B cell (primary cell): Measurements from ENCODE around the gene ZACN. TPM values are rescaled to one million over a fixed set of nuclear protein-coding genes. Genes with fewer than 3 reads are reported as not detected.

ENCODE experiments used
- ATAC-seq: fragments of 200-7000 bp; cut with Tn5 transposase; one replicate; pipeline ENCODE4 v1.10.0; 2021; ENCODE audit warnings: low read depth, mild to moderate bottlenecking, moderate number of reproducible peaks, moderate library complexity
- CTCF ChIA-PET: fragments of 350-600 bp; sonication (Branson Sonifier 250); formaldehyde crosslinking; loops from one replicate; lab custom pipeline; 2021; ENCODE audit warnings: antibody characterized with exemption, inconsistent platforms; lab: Charles Lee
- POLR2A ChIA-PET: fragments of 350-600 bp; sonication (Branson Sonifier 250); formaldehyde crosslinking; loops from one replicate; lab custom pipeline; 2021; ENCODE audit warnings: antibody characterized with exemption; lab: Charles Lee
- DNase-seq: peaks from one replicate; pipeline ENCODE4 v3.0.0; 2013
- H2AFZ ChIP-seq: 2 replicates; pipeline ENCODE4 v1.6.1; 2012; ENCODE audit warnings: mild to moderate bottlenecking, low read depth, low read length; ENCODE audit not compliant: insufficient read depth, poor library complexity, severe bottlenecking
- H3K27ac ChIP-seq, 2 donors: 1 replicate in 1 of 2; 2 replicates in 1 of 2; pipeline ENCODE4 v1.5.1; 2012 to 2013; ENCODE audit warnings: low read length in 2 of 2, mild to moderate bottlenecking in 2 of 2, moderate library complexity in 1 of 2
- H3K27me3 ChIP-seq, 4 experiments: fragments of 200-600 bp in 1 of 4; sonication (generic) in 1 of 4; replicated peaks in 1 of 4; 1 replicate in 2 of 4; 2 replicates in 2 of 4; pipeline versions ENCODE4 v1.6.1 to v1.7.0; 2013 to 2016; ENCODE audit warnings: low read length in 3 of 4, mild to moderate bottlenecking in 2 of 4, mixed read lengths in 1 of 4, moderate library complexity in 1 of 4; ENCODE audit not compliant: insufficient read depth in 4 of 4, control insufficient read depth in 3 of 4; ENCODE audit errors: control extremely low read depth in 1 of 4
- H3K36me3 ChIP-seq, 2 experiments: replicated peaks in 1 of 2; 1 replicate in 1 of 2; 2 replicates in 1 of 2; pipeline versions ENCODE4 v1.6.1 to v1.7.1; 2013; ENCODE audit warnings: low read length in 1 of 2; ENCODE audit not compliant: insufficient read depth in 2 of 2, control insufficient read depth in 1 of 2; ENCODE audit errors: control extremely low read depth in 1 of 2, extremely low read depth in 1 of 2
- H3K4me1 ChIP-seq, 2 donors: fragments of 200-600 bp in 1 of 2; sonication (generic) in 1 of 2; 1 replicate in 1 of 2; 2 replicates in 1 of 2; pipeline versions ENCODE4 v1.5.1 to v1.6.1; 2013 to 2017; ENCODE audit warnings: low read length in 2 of 2; ENCODE audit not compliant: control insufficient read depth in 2 of 2, insufficient read depth in 2 of 2
- H3K4me2 ChIP-seq: replicated peaks from 2 replicates; pipeline ENCODE3; 2012; ENCODE audit warnings: mild to moderate bottlenecking, low read depth, low read length; ENCODE audit not compliant: poor library complexity, severe bottlenecking
- H3K4me3 ChIP-seq, 5 experiments: fragments of 200-600 bp in 1 of 5; sonication (generic) in 1 of 5; 1 replicate in 3 of 5; 2 replicates in 2 of 5; pipeline versions ENCODE4 v1.5.1 to v1.7.0; 2011 to 2016; ENCODE audit warnings: low read length in 4 of 5, mild to moderate bottlenecking in 4 of 5, low read depth in 2 of 5, control low read depth in 1 of 5, moderate library complexity in 1 of 5; ENCODE audit not compliant: insufficient read depth in 1 of 5; ENCODE audit errors: control extremely low read depth in 1 of 5, extremely low read depth in 1 of 5
- H3K79me2 ChIP-seq: fragments of 200-600 bp; sonication (generic); one replicate; pipeline ENCODE4 v1.6.0; 2016; ENCODE audit warnings: low read length; ENCODE audit not compliant: control insufficient read depth, insufficient read depth
- H3K9ac ChIP-seq: fragments of 200-600 bp; sonication (generic); 2 replicates; pipeline ENCODE4 v1.6.1; 2017; ENCODE audit warnings: mild to moderate bottlenecking, low read length, moderate library complexity
- H3K9me3 ChIP-seq, 3 donors: one replicate each; pipeline versions ENCODE4 v1.6.1 to v1.7.1; 2013; ENCODE audit warnings: low read length in 2 of 3; ENCODE audit not compliant: control insufficient read depth in 2 of 3, insufficient read depth in 1 of 3; ENCODE audit errors: control extremely low read depth in 1 of 3
- H4K20me1 ChIP-seq: 2 replicates; pipeline ENCODE4 v1.6.0; 2012; ENCODE audit warnings: mild to moderate bottlenecking, low read length; ENCODE audit not compliant: insufficient read depth, control insufficient read depth, poor library complexity, severe bottlenecking
- H3K27ac Mint-ChIP-seq: one replicate; pipeline ENCODE4 v1.8.0; 2021; ENCODE audit warnings: mixed read lengths
- H3K27me3 Mint-ChIP-seq: one replicate; pipeline ENCODE4 v1.8.0; 2021; ENCODE audit warnings: mixed read lengths
- H3K4me1 Mint-ChIP-seq: one replicate; pipeline ENCODE4 v1.8.0; 2021; ENCODE audit warnings: mixed read lengths
- H3K4me3 Mint-ChIP-seq: one replicate; pipeline ENCODE4 v1.8.0; 2021; ENCODE audit warnings: mixed read lengths
- H3K9me3 Mint-ChIP-seq: one replicate; pipeline ENCODE4 v1.8.0; 2022; ENCODE audit warnings: mixed read lengths; ENCODE audit not compliant: insufficient read depth
- EZH2 ChIP-seq: IDR thresholded peaks from 2 replicates; pipeline ENCODE4 v1.6.1; 2012; ENCODE audit warnings: borderline replicate concordance, low read depth, mild to moderate bottlenecking, moderate library complexity, low read length; ENCODE audit not compliant: insufficient read depth, poor library complexity, severe bottlenecking
- WGBS: methylation state at CpG from one replicate; pipeline ENCODE4 v1.1.5; 2013; ENCODE audit warnings: missing lambda C conversion rate; ENCODE audit not compliant: insufficient coverage; 5-methylcytosine and 5-hydroxymethylcytosine counted together
- intact Hi-C: fragments of 100-400 bp; cut with micrococcal nuclease; formaldehyde crosslinking; loops from one replicate; pipeline ENCODE4 v1.10.0; 2022
- polyA plus RNA-seq: library from polyadenylated mRNA; depleted of rRNA; stranded (reverse); fragments of >200 nt; gene quantifications from 2 replicates; pipeline ENCODE4 v1.2.3, GENCODE V29; 2012
- total RNA-seq, 2 donors: library from RNA; stranded (reverse); fragments of 120-200 nt in 1 of 2; gene quantifications; 1 replicate in 1 of 2; 2 replicates in 1 of 2; pipeline versions ENCODE4 v1.2.3 to v1.2.4, GENCODE V29; 2013 to 2022
- TF ChIP-seq, protein P1 (sequence below): fragments of 200-600 bp; IDR thresholded peaks from one replicate; pipeline ENCODE4 v1.8.0; 2022; ENCODE audit warnings: antibody characterized with exemption, mild to moderate bottlenecking

ZACN gene
- total and polyA plus RNA-seq, 2 donors (not counting 1 experiment from before 2014, with no cell fraction given) = 0.37 to 0.45 TPM

GRCh38 chr17:76103274-76104139 is 24.5 kb downstream of the ZACN start, which contains the start of gene EXOC7:
Gene EXOC7, minus strand, starts transcription at chr17:76103787. Its CDS starts 95 bp downstream, at chr17:76103692.
- POLR2A ChIA-PET = interaction anchor here (1.0 to 1.1 kb wide), 2 partner anchors 29 to 587 kb away, joined by 3 to 4 read pairs; partner anchors contain the start of genes GALR2 and TSEN54
- no peaks in the 10 kb centered on the region for H3K9me3 ChIP-seq
- H3K79me2 ChIP-seq = peaks cover 17% of the 10 kb centered on the region
- Mint-ChIP-seq H3K9me3 (no peaks in the 10 kb centered on the region), H3K27ac (peak within 1 kb of the TSS; percentile 97), H3K4me3 (peak within 1 kb of the TSS; percentile 97), H3K4me1 (peaks cover 21% of the 10 kb centered on the region), H3K27me3 (no peaks in the 10 kb centered on the region)
- no peaks in the 10 kb centered on the region for H4K20me1 ChIP-seq
- H3K36me3 ChIP-seq = peaks cover 0 to 27% of the 10 kb centered on the region in 2 experiments
- H3K4me1 ChIP-seq = peaks cover 11 to 22% of the 10 kb centered on the region in 2 donors
- intact Hi-C loops = loop anchor here (5.0 kb wide), 1 partner anchor 246 kb away; the partner anchor contains the start of gene WBP2
- no peaks in the 10 kb centered on the region for H3K27me3 ChIP-seq
- H3K4me3 ChIP-seq = peak within 1 kb of the TSS; percentile 68 to 93 (median 90)
- H3K27ac ChIP-seq = peak within 1 kb of the TSS; percentile 76 to 82
- DNase-seq = peak; percentile 96
- ATAC-seq = peak; percentile 97
- peak within 1 kb of the TSS; percentile 90 for H3K9ac ChIP-seq
- peak within 1 kb of the TSS; percentile 97 for H2AFZ ChIP-seq
- TF ChIP-seq EZH2 = no peak
- TF ChIP-seq, protein P1, sequence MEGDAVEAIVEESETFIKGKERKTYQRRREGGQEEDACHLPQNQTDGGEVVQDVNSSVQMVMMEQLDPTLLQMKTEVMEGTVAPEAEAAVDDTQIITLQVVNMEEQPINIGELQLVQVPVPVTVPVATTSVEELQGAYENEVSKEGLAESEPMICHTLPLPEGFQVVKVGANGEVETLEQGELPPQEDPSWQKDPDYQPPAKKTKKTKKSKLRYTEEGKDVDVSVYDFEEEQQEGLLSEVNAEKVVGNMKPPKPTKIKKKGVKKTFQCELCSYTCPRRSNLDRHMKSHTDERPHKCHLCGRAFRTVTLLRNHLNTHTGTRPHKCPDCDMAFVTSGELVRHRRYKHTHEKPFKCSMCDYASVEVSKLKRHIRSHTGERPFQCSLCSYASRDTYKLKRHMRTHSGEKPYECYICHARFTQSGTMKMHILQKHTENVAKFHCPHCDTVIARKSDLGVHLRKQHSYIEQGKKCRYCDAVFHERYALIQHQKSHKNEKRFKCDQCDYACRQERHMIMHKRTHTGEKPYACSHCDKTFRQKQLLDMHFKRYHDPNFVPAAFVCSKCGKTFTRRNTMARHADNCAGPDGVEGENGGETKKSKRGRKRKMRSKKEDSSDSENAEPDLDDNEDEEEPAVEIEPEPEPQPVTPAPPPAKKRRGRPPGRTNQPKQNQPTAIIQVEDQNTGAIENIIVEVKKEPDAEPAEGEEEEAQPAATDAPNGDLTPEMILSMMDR = no peak
- CTCF ChIA-PET = interaction anchor here (1.0 to 2.5 kb wide), 6 partner anchors 23 to 196 kb away, joined by 3 to 11 read pairs (median 5); no protein-coding TSS in a partner anchor
- H3K4me2 ChIP-seq = peak within 1 kb of the TSS; percentile 80
- WGBS = 5% methylated on average over 55 of the region's 55 CpGs
